ENCODE results near the gene AMMECR1. TPM values are rescaled to one million over a fixed set of nuclear protein-coding genes. Genes with fewer than 3 reads are reported as not detected.

Gene AMMECR1
- total RNA-seq, 1 donor from 2014 or later, result 19.3 TPM

- H3K4me1 Mint-ChIP-seq (ENCODE audit: unreplicated experiment), result peaks cover 21% of the 10 kb centered on the region
- H3K4me3 Mint-ChIP-seq, result peak overlapping the region; percentile 17
- DNase-seq (ENCODE audit: extremely low spot score, unreplicated experiment), result no peak
- H3K27ac Mint-ChIP-seq, result peak overlapping the region; percentile 82
- peaks cover 7% of the 10 kb centered on the region for H3K36me3 Mint-ChIP-seq
- TF ChIP-seq, protein P1, sequence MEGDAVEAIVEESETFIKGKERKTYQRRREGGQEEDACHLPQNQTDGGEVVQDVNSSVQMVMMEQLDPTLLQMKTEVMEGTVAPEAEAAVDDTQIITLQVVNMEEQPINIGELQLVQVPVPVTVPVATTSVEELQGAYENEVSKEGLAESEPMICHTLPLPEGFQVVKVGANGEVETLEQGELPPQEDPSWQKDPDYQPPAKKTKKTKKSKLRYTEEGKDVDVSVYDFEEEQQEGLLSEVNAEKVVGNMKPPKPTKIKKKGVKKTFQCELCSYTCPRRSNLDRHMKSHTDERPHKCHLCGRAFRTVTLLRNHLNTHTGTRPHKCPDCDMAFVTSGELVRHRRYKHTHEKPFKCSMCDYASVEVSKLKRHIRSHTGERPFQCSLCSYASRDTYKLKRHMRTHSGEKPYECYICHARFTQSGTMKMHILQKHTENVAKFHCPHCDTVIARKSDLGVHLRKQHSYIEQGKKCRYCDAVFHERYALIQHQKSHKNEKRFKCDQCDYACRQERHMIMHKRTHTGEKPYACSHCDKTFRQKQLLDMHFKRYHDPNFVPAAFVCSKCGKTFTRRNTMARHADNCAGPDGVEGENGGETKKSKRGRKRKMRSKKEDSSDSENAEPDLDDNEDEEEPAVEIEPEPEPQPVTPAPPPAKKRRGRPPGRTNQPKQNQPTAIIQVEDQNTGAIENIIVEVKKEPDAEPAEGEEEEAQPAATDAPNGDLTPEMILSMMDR (conservative IDR thresholded peaks at IDR 0.05), result no peak
- H3K9me3 Mint-ChIP-seq, result no peaks in the 10 kb centered on the region
- H3K27me3 Mint-ChIP-seq, result no peaks in the 10 kb centered on the region
Measured at GRCh38 chrX:110210417-110211139, 107.3 kb downstream of the AMMECR1 start.

- no peaks in the 10 kb centered on the region for H3K27me3 Mint-ChIP-seq
- no peak overlapping the region for H3K4me3 Mint-ChIP-seq
- no peaks in the 10 kb centered on the region for H3K9me3 Mint-ChIP-seq
- TF ChIP-seq, protein P1 (conservative IDR thresholded peaks at IDR 0.05), result no peak
- peaks cover 5% of the 10 kb centered on the region for H3K36me3 Mint-ChIP-seq
- peaks cover 23% of the 10 kb centered on the region for H3K4me1 Mint-ChIP-seq (ENCODE audit: unreplicated experiment)
- no peak overlapping the region for H3K27ac Mint-ChIP-seq
- no peak for DNase-seq (ENCODE audit: extremely low spot score, unreplicated experiment)
Measured at GRCh38 chrX:110208092-110208491, 109.8 kb downstream of the AMMECR1 start.

GRCh38 chrX:110204986-110205385 lies 112.9 kb downstream of the AMMECR1 start:
- DNase-seq (ENCODE audit: extremely low spot score, unreplicated experiment), result no peak
- Mint-ChIP-seq H3K4me1 (ENCODE audit: unreplicated experiment) (peaks cover 10% of the 10 kb centered on the region), H3K4me3 (no peak overlapping the region), H3K9me3 (no peaks in the 10 kb centered on the region), H3K27me3 (no peaks in the 10 kb centered on the region), H3K36me3 (peaks cover 16% of the 10 kb centered on the region), H3K27ac (no peak overlapping the region)
- TF ChIP-seq, protein P1 (conservative IDR thresholded peaks at IDR 0.05), result no peak

- Mint-ChIP-seq H3K36me3 (peaks cover 16% of the 10 kb centered on the region), H3K4me1 (ENCODE audit: unreplicated experiment) (peaks cover 5% of the 10 kb centered on the region), H3K9me3 (no peaks in the 10 kb centered on the region), H3K27me3 (no peaks in the 10 kb centered on the region), H3K27ac (no peak overlapping the region), H3K4me3 (no peak overlapping the region)
- DNase-seq (ENCODE audit: extremely low spot score, unreplicated experiment), result no peak
- TF ChIP-seq, protein P1 (conservative IDR thresholded peaks at IDR 0.05), result no peak
Measured at GRCh38 chrX:110201799-110202198, 116.1 kb downstream of the AMMECR1 start.

- no peak overlapping the region for H3K27ac Mint-ChIP-seq
- no peak for DNase-seq (ENCODE audit: extremely low spot score, unreplicated experiment)
Measured at GRCh38 chrX:110194977-110195376, 122.9 kb downstream of the AMMECR1 start.

More at GRCh38 chrX:110194977-110195376, 122.9 kb downstream of the AMMECR1 start:
- Mint-ChIP-seq H3K9me3 (no peaks in the 10 kb centered on the region), H3K4me1 (ENCODE audit: unreplicated experiment) (no peaks in the 10 kb centered on the region), H3K27me3 (no peaks in the 10 kb centered on the region), H3K36me3 (no peaks in the 10 kb centered on the region), H3K4me3 (no peak overlapping the region)
- TF ChIP-seq, protein P1 (conservative IDR thresholded peaks at IDR 0.05), result no peak
